ENCODE data around the gene MROH8.

DNA sequence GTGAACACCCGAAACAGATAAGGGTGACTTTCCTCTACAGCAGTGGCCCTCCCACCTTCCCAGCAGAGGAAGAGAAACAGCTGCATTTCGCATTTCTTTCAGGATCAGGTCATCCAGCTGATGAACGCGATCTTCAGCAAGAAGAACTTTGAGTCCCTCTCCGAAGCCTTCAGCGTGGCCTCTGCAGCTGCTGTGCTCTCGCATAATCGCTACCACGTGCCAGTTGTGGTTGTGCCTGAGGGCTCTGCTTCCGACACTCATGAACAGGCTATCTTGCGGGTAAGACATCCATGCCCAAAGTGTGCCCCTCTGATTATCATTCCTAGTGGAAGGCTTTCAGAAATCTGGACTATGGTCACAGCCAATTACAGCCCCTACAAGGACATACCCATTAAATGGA, 27.8 kb upstream of the MROH8 start:
- TF ChIP-seq, protein P1, sequence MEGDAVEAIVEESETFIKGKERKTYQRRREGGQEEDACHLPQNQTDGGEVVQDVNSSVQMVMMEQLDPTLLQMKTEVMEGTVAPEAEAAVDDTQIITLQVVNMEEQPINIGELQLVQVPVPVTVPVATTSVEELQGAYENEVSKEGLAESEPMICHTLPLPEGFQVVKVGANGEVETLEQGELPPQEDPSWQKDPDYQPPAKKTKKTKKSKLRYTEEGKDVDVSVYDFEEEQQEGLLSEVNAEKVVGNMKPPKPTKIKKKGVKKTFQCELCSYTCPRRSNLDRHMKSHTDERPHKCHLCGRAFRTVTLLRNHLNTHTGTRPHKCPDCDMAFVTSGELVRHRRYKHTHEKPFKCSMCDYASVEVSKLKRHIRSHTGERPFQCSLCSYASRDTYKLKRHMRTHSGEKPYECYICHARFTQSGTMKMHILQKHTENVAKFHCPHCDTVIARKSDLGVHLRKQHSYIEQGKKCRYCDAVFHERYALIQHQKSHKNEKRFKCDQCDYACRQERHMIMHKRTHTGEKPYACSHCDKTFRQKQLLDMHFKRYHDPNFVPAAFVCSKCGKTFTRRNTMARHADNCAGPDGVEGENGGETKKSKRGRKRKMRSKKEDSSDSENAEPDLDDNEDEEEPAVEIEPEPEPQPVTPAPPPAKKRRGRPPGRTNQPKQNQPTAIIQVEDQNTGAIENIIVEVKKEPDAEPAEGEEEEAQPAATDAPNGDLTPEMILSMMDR (conservative IDR thresholded peaks at IDR 0.05) = no peak
- TF ChIP-seq ZFX (IDR thresholded peaks at IDR 0.05) = no peak

Measured in C4-2B (cell line).